B cell (primary cell): Measurements from ENCODE around the gene GYPC. TPM values are rescaled to one million over a fixed set of nuclear protein-coding genes. Genes with fewer than 3 reads are reported as not detected.
A peak's percentile ranks its signal among the peaks of the same experiment; 100 is the strongest.

Experiments used
- ATAC-seq: fragments of 200-7000 bp; cut with Tn5 transposase; one replicate; pipeline ENCODE4 v1.10.0; 2021; ENCODE audit warnings: low read depth, mild to moderate bottlenecking, moderate number of reproducible peaks, moderate library complexity
- CTCF ChIA-PET: fragments of 350-600 bp; sonication (Branson Sonifier 250); formaldehyde crosslinking; loops from one replicate; lab custom pipeline; 2021; ENCODE audit warnings: antibody characterized with exemption, inconsistent platforms; lab: Charles Lee
- POLR2A ChIA-PET: fragments of 350-600 bp; sonication (Branson Sonifier 250); formaldehyde crosslinking; loops from one replicate; lab custom pipeline; 2021; ENCODE audit warnings: antibody characterized with exemption; lab: Charles Lee
- DNase-seq: peaks from one replicate; pipeline ENCODE4 v3.0.0; 2013
- H2AFZ ChIP-seq: 2 replicates; pipeline ENCODE4 v1.6.1; 2012; ENCODE audit warnings: mild to moderate bottlenecking, low read depth, low read length; ENCODE audit not compliant: insufficient read depth, poor library complexity, severe bottlenecking
- H3K27ac ChIP-seq, 2 donors: 1 replicate in 1 of 2; 2 replicates in 1 of 2; pipeline ENCODE4 v1.5.1; 2012 to 2013; ENCODE audit warnings: low read length in 2 of 2, mild to moderate bottlenecking in 2 of 2, moderate library complexity in 1 of 2
- H3K27me3 ChIP-seq, 4 experiments: fragments of 200-600 bp in 1 of 4; sonication (generic) in 1 of 4; replicated peaks in 1 of 4; 1 replicate in 2 of 4; 2 replicates in 2 of 4; pipeline versions ENCODE4 v1.6.1 to v1.7.0; 2013 to 2016; ENCODE audit warnings: low read length in 3 of 4, mild to moderate bottlenecking in 2 of 4, mixed read lengths in 1 of 4, moderate library complexity in 1 of 4; ENCODE audit not compliant: insufficient read depth in 4 of 4, control insufficient read depth in 3 of 4; ENCODE audit errors: control extremely low read depth in 1 of 4
- H3K36me3 ChIP-seq, 2 experiments: replicated peaks in 1 of 2; 1 replicate in 1 of 2; 2 replicates in 1 of 2; pipeline versions ENCODE4 v1.6.1 to v1.7.1; 2013; ENCODE audit warnings: low read length in 1 of 2; ENCODE audit not compliant: insufficient read depth in 2 of 2, control insufficient read depth in 1 of 2; ENCODE audit errors: control extremely low read depth in 1 of 2, extremely low read depth in 1 of 2
- H3K4me1 ChIP-seq, 2 donors: fragments of 200-600 bp in 1 of 2; sonication (generic) in 1 of 2; 1 replicate in 1 of 2; 2 replicates in 1 of 2; pipeline versions ENCODE4 v1.5.1 to v1.6.1; 2013 to 2017; ENCODE audit warnings: low read length in 2 of 2; ENCODE audit not compliant: control insufficient read depth in 2 of 2, insufficient read depth in 2 of 2
- H3K4me2 ChIP-seq: replicated peaks from 2 replicates; pipeline ENCODE3; 2012; ENCODE audit warnings: mild to moderate bottlenecking, low read depth, low read length; ENCODE audit not compliant: poor library complexity, severe bottlenecking
- H3K4me3 ChIP-seq, 5 experiments: fragments of 200-600 bp in 1 of 5; sonication (generic) in 1 of 5; 1 replicate in 3 of 5; 2 replicates in 2 of 5; pipeline versions ENCODE4 v1.5.1 to v1.7.0; 2011 to 2016; ENCODE audit warnings: low read length in 4 of 5, mild to moderate bottlenecking in 4 of 5, low read depth in 2 of 5, control low read depth in 1 of 5, moderate library complexity in 1 of 5; ENCODE audit not compliant: insufficient read depth in 1 of 5; ENCODE audit errors: control extremely low read depth in 1 of 5, extremely low read depth in 1 of 5
- H3K79me2 ChIP-seq: fragments of 200-600 bp; sonication (generic); one replicate; pipeline ENCODE4 v1.6.0; 2016; ENCODE audit warnings: low read length; ENCODE audit not compliant: control insufficient read depth, insufficient read depth
- H3K9ac ChIP-seq: fragments of 200-600 bp; sonication (generic); 2 replicates; pipeline ENCODE4 v1.6.1; 2017; ENCODE audit warnings: mild to moderate bottlenecking, low read length, moderate library complexity
- H3K9me3 ChIP-seq, 3 donors: one replicate each; pipeline versions ENCODE4 v1.6.1 to v1.7.1; 2013; ENCODE audit warnings: low read length in 2 of 3; ENCODE audit not compliant: control insufficient read depth in 2 of 3, insufficient read depth in 1 of 3; ENCODE audit errors: control extremely low read depth in 1 of 3
- H4K20me1 ChIP-seq: 2 replicates; pipeline ENCODE4 v1.6.0; 2012; ENCODE audit warnings: mild to moderate bottlenecking, low read length; ENCODE audit not compliant: insufficient read depth, control insufficient read depth, poor library complexity, severe bottlenecking
- H3K27ac Mint-ChIP-seq: one replicate; pipeline ENCODE4 v1.8.0; 2021; ENCODE audit warnings: mixed read lengths
- H3K27me3 Mint-ChIP-seq: one replicate; pipeline ENCODE4 v1.8.0; 2021; ENCODE audit warnings: mixed read lengths
- H3K4me1 Mint-ChIP-seq: one replicate; pipeline ENCODE4 v1.8.0; 2021; ENCODE audit warnings: mixed read lengths
- H3K4me3 Mint-ChIP-seq: one replicate; pipeline ENCODE4 v1.8.0; 2021; ENCODE audit warnings: mixed read lengths
- H3K9me3 Mint-ChIP-seq: one replicate; pipeline ENCODE4 v1.8.0; 2022; ENCODE audit warnings: mixed read lengths; ENCODE audit not compliant: insufficient read depth
- CTCF ChIP-seq: fragments of 200-600 bp; IDR thresholded peaks from one replicate; pipeline ENCODE4 v1.8.0; 2022; ENCODE audit warnings: antibody characterized with exemption, mild to moderate bottlenecking
- EZH2 ChIP-seq: IDR thresholded peaks from 2 replicates; pipeline ENCODE4 v1.6.1; 2012; ENCODE audit warnings: borderline replicate concordance, low read depth, mild to moderate bottlenecking, moderate library complexity, low read length; ENCODE audit not compliant: insufficient read depth, poor library complexity, severe bottlenecking
- WGBS: methylation state at CpG from one replicate; pipeline ENCODE4 v1.1.5; 2013; ENCODE audit warnings: missing lambda C conversion rate; ENCODE audit not compliant: insufficient coverage; 5-methylcytosine and 5-hydroxymethylcytosine counted together
- intact Hi-C: fragments of 100-400 bp; cut with micrococcal nuclease; formaldehyde crosslinking; loops from one replicate; pipeline ENCODE4 v1.10.0; 2022
- polyA plus RNA-seq: library from polyadenylated mRNA; depleted of rRNA; stranded (reverse); fragments of >200 nt; gene quantifications from 2 replicates; pipeline ENCODE4 v1.2.3, GENCODE V29; 2012
- total RNA-seq, 2 donors: library from RNA; stranded (reverse); fragments of 120-200 nt in 1 of 2; gene quantifications; 1 replicate in 1 of 2; 2 replicates in 1 of 2; pipeline versions ENCODE4 v1.2.3 to v1.2.4, GENCODE V29; 2013 to 2022

Gene GYPC
- total and polyA plus RNA-seq, 2 donors (not counting 1 experiment from before 2014, with no cell fraction given) = 48.8 to 111 TPM

- no peaks in the 10 kb centered on the region for H4K20me1 ChIP-seq
- peak overlapping the region; percentile 18 for H2AFZ ChIP-seq
- DNase-seq (no peak), ATAC-seq (no peak)
- peak overlapping the region; percentile 11 for H3K4me2 ChIP-seq
- CTCF ChIA-PET = interaction anchor here (0.6 to 1.7 kb wide), 2 partner anchors 15 to 18 kb away, joined by 3 to 4 read pairs; no protein-coding TSS in a partner anchor
- intact Hi-C loops = no loop called here
- H3K27me3 ChIP-seq = no peaks in the 10 kb centered on the region
- peaks cover 11 to 13% of the 10 kb centered on the region in 2 donors for H3K4me1 ChIP-seq
- Mint-ChIP-seq H3K4me1 (peaks cover 10% of the 10 kb centered on the region), H3K9me3 (peaks cover 6% of the 10 kb centered on the region), H3K4me3 (no peak overlapping the region), H3K27me3 (peaks cover 7% of the 10 kb centered on the region), H3K27ac (no peak overlapping the region)
- POLR2A ChIA-PET = no interaction called here
- no peak overlapping the region for H3K4me3 ChIP-seq
- no peak overlapping the region for H3K9ac ChIP-seq
- H3K36me3 ChIP-seq = no peaks in the 10 kb centered on the region
- peaks cover 0 to 4% (median 0%) of the 10 kb centered on the region in 3 donors for H3K9me3 ChIP-seq
- no peaks in the 10 kb centered on the region for H3K79me2 ChIP-seq
- no peak overlapping the region for H3K27ac ChIP-seq
- WGBS = 18% methylated on average over 6 of the region's 6 CpGs
- no peak for TF ChIP-seq EZH2
- no peak for TF ChIP-seq CTCF
Measured at GRCh38 chr2:126616606-126617069, 39.3 kb upstream of the GYPC start.

GRCh38 chr2:126620302-126620701 lies 35.7 kb upstream of the GYPC start:
- Histone ChIP-seq H3K27me3 (no peaks in the 10 kb centered on the region), H3K79me2 (no peaks in the 10 kb centered on the region), H3K9me3 (peaks cover 0 to 7% (median 0%) of the 10 kb centered on the region in 3 donors), H3K4me1 (peaks cover 11 to 13% of the 10 kb centered on the region in 2 donors), H2AFZ (no peak overlapping the region), H4K20me1 (no peaks in the 10 kb centered on the region), H3K4me3 (no peak overlapping the region), H3K36me3 (no peaks in the 10 kb centered on the region), H3K9ac (no peak overlapping the region), H3K4me2 (no peak overlapping the region), H3K27ac (no peak overlapping the region)
- H3K4me3 Mint-ChIP-seq = no peak overlapping the region
- H3K4me1 Mint-ChIP-seq = peaks cover 10% of the 10 kb centered on the region
- no peak for TF ChIP-seq EZH2
- TF ChIP-seq CTCF = no peak
- H3K9me3 Mint-ChIP-seq = peaks cover 6% of the 10 kb centered on the region
- WGBS = no CpG with 5 or more reads among the region's 2 CpGs
- DNase-seq (no peak), ATAC-seq (no peak)
- peaks cover 15% of the 10 kb centered on the region for H3K27me3 Mint-ChIP-seq
- ChIA-PET POLR2A (no interaction called here), CTCF (interaction anchor here (1.1 kb wide), 1 partner anchor 15 kb away, joined by 4 read pairs; no protein-coding TSS in a partner anchor)
- no peak overlapping the region for H3K27ac Mint-ChIP-seq
- intact Hi-C loops = no loop called here
